H1 (cell line): ENCODE measurements around the gene OR2V2. TPM values are rescaled to one million over a fixed set of nuclear protein-coding genes. Genes with fewer than 3 reads are reported as not detected.

Experiments used
- CREB1 ChIP-seq: IDR thresholded peaks from 2 replicates; pipeline ENCODE4 v1.6.1; 2012; ENCODE audit warnings: inconsistent platforms
- EZH2 ChIP-seq: fragments of 200-600 bp; sonication (generic); IDR thresholded peaks from 2 replicates; pipeline ENCODE4 v1.7.1; 2012; ENCODE audit warnings: low read depth, mild to moderate bottlenecking, moderate library complexity, low read length, inconsistent platforms; ENCODE audit not compliant: severe bottlenecking
- polyA plus RNA-seq, 7 experiments: library from polyadenylated mRNA; depleted of rRNA in 3 of 7; stranded (reverse) in 5 of 7; unstranded in 2 of 7; fragments of >200 nt in 5 of 7; fragments of 200-250 nt in 2 of 7; gene quantifications; 1 replicate in 5 of 7; 2 replicates in 1 of 7; 4 replicates in 1 of 7; pipeline versions ENCODE4 v1.2.1 to v1.2.3, GENCODE V29; 2011 to 2013; ENCODE audit warnings: missing spikeins in 2 of 7, mixed read lengths in 2 of 7
- total RNA-seq: library from RNA; stranded (reverse); fragmentation: NEBNext Ultra II Directional; extraction: Animal tissue kit (Norgen Biotek cat#: 25700); gene quantifications from 2 replicates; pipeline ENCODE4 v1.2.1, GENCODE V29; 2021

Gene OR2V2
- total and polyA plus RNA-seq, 2 of the 8 experiments (the other 6 are each of a cell fraction or from before 2014, with no cell fraction given) = not detected

- peak; percentile 15 for TF ChIP-seq EZH2
- TF ChIP-seq CREB1 = no peak
Measured at GRCh38 chr5:181204113-181204825, 56.9 kb downstream of the OR2V2 start (continued).
